Osteoblast (primary cell): Measurements from ENCODE around the gene EIF3I. TPM values are rescaled to one million over a fixed set of nuclear protein-coding genes. Genes with fewer than 3 reads are reported as not detected.

Experiments
- DNase-seq: peaks from one replicate; pipeline ENCODE4 v3.0.0; 2011; ENCODE audit warnings: low spot score, mixed read lengths; ENCODE audit not compliant: insufficient read length; ENCODE audit errors: missing footprints
- H2AFZ ChIP-seq: 2 replicates; pipeline ENCODE4 v1.6.0; 2011; ENCODE audit warnings: mild to moderate bottlenecking, low read length
- H3K27ac ChIP-seq: 2 replicates; pipeline ENCODE4 v1.5.1; 2011; ENCODE audit warnings: mild to moderate bottlenecking, low read depth, low read length, moderate library complexity
- H3K27me3 ChIP-seq: 2 replicates; pipeline ENCODE4 v1.6.0; 2012; ENCODE audit warnings: mild to moderate bottlenecking, control low read depth, inconsistent platforms, low read length, moderate library complexity; ENCODE audit not compliant: insufficient read depth
- H3K36me3 ChIP-seq: 2 replicates; pipeline ENCODE4 v1.5.1; 2011; ENCODE audit warnings: mild to moderate bottlenecking, low read length, control low read depth, moderate library complexity; ENCODE audit not compliant: insufficient read depth
- H3K4me1 ChIP-seq: 2 replicates; pipeline ENCODE4 v1.5.1; 2011; ENCODE audit warnings: mild to moderate bottlenecking, low read length, control low read depth, moderate library complexity; ENCODE audit not compliant: insufficient read depth
- H3K4me2 ChIP-seq: 2 replicates; pipeline ENCODE4 v1.6.0; 2011; ENCODE audit warnings: mild to moderate bottlenecking, low read length; ENCODE audit not compliant: insufficient read depth
- H3K4me3 ChIP-seq: fragments of 200-600 bp; sonication (generic); 3 replicates; pipeline ENCODE4 v1.5.1; 2012; ENCODE audit warnings: mild to moderate bottlenecking, low read length, inconsistent platforms; ENCODE audit not compliant: insufficient read depth
- H3K79me2 ChIP-seq: 2 replicates; pipeline ENCODE4 v1.6.0; 2012; ENCODE audit warnings: mild to moderate bottlenecking, low read length, control low read depth, inconsistent platforms; ENCODE audit not compliant: insufficient read depth
- H3K9me3 ChIP-seq: 2 replicates; pipeline ENCODE4 v1.5.1; 2011; ENCODE audit warnings: low read depth, low read length, control low read depth
- H4K20me1 ChIP-seq: 2 replicates; pipeline ENCODE4 v1.6.0; 2012; ENCODE audit warnings: mild to moderate bottlenecking, low read length, control low read depth; ENCODE audit not compliant: insufficient read depth
- CTCF ChIP-seq: IDR thresholded peaks from 2 replicates; pipeline ENCODE4 v1.5.1; 2011; ENCODE audit warnings: mild to moderate bottlenecking, low read depth, low read length, moderate library complexity; ENCODE audit errors: extremely low read depth
- total RNA-seq: library from RNA; depleted of rRNA; stranded (reverse); fragments of >200 nt; gene quantifications from 2 replicates; pipeline ENCODE4 v1.2.3, GENCODE V29; 2012

EIF3I gene
- total RNA-seq, 1 donor = 253 TPM

- Histone ChIP-seq H3K4me1 (peaks cover 38% of the 10 kb centered on the region), H3K9me3 (no peaks in the 10 kb centered on the region), H3K27me3 (no peaks in the 10 kb centered on the region), H3K79me2 (no peaks in the 10 kb centered on the region), H3K4me2 (peak within 1 kb of the TSS; percentile 99), H3K27ac (peak within 1 kb of the TSS; percentile 99), H2AFZ (peak within 1 kb of the TSS; percentile 79), H4K20me1 (peaks cover 21% of the 10 kb centered on the region), H3K4me3 (peak within 1 kb of the TSS; percentile 86), H3K36me3 (peaks cover 41% of the 10 kb centered on the region)
- DNase-seq = peak; percentile 96
- no peak for TF ChIP-seq CTCF
These were observed 21.8 kb upstream of the EIF3I start, which contains the start of gene CCDC28B for GRCh38 chr1:32200226-32201010. Gene CCDC28B (plus strand): TSS chr1:32200595. CDS start chr1:32201936, 1,341 bp downstream.

DNA sequence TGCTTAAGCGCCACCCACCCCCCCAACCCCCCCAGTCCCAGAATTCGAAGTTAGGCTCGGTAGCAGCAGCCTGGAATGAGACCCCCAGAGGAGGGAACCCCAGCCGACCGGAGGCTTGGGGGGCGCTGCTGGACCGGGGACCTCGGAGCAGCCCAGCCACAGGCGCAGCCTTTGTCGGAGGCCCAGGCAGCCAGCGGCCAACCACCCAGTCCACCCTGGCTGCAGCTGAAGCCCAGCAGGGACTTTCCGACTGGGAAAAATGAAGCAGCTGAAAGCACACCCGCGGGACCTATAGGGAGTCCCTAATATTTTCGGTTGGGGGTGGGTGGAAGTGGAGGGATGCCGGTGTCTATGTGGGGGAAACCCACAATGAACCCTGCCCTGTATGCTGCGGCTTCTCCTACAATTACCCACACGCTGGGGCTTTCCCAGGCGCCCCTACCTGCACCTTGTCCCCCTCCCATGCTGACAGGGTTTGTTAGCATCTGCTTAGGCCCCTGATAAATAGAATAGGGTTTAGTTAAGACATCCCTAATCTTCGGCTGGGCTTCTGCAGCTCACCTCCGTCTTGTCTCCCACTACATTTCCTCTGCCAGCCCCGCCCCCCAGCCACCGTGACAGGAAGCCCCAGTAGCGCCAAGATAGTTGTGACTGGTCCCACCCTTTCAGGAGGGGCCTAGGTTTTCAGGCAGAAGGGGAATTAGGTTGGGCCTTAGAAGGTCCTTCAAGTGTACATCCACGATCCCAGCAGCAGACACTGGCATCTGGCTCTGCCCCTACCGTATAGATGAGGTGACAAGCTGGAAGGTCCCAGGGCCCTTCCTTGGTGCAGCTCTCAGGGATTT is 21.0 kb upstream of the EIF3I start:
- Histone ChIP-seq H4K20me1 (peaks cover 16% of the 10 kb centered on the region), H3K4me2 (peak overlapping the region; percentile 99), H3K27me3 (no peaks in the 10 kb centered on the region), H3K4me1 (peaks cover 41% of the 10 kb centered on the region), H2AFZ (peak overlapping the region; percentile 66), H3K79me2 (peaks cover 5% of the 10 kb centered on the region), H3K9me3 (no peaks in the 10 kb centered on the region), H3K36me3 (peaks cover 33% of the 10 kb centered on the region), H3K27ac (peak overlapping the region; percentile 99), H3K4me3 (peak overlapping the region; percentile 86)
- DNase-seq = peak; percentile 84
- no peak for TF ChIP-seq CTCF

DNA sequence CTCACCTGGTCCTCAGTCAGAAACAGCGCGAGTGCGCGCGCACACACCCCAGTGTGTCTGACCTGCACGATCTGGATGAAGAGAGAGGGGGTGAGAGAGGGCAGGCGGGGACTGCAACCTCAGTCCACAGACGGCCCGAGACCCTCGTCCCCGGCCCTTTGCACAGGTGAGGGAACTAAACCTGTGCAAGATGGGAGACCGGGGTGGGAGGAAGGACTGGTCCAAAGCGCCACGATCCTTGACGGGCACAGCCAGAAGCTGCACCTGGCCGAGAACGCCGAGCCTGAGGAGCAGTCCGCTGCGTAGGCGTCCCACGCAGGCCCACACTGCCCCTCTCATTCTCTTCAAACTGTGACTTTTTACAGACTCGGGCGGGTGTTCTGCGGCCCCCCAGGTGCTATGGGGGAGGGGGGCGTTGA is 17.3 kb upstream of the EIF3I start:
- Histone ChIP-seq H3K4me3 (peak overlapping the region; percentile 92), H3K36me3 (peaks cover 4% of the 10 kb centered on the region), H3K4me1 (peaks cover 30% of the 10 kb centered on the region), H3K9me3 (no peaks in the 10 kb centered on the region), H3K4me2 (peak overlapping the region; percentile 99), H4K20me1 (no peaks in the 10 kb centered on the region), H3K27me3 (no peaks in the 10 kb centered on the region), H3K27ac (peak overlapping the region; percentile 89), H2AFZ (peak overlapping the region; percentile 32), H3K79me2 (peaks cover 8% of the 10 kb centered on the region)
- TF ChIP-seq CTCF = no peak
- DNase-seq = peak; percentile 71
